GM12878 (cell line): ENCODE measurements around the gene CFAP47. TPM values are rescaled to one million over a fixed set of nuclear protein-coding genes. Genes with fewer than 3 reads are reported as not detected.

Experiments
- ATAC-seq: fragments of 200-7000 bp; cut with Tn5 transposase; 3 replicates; pipeline ENCODE4 v1.9.1; 2020; ENCODE audit warnings: mild to moderate bottlenecking, moderate library complexity
- BruUV-seq: library from RNA; stranded (reverse); fragments of 400-500 nt; replicated peaks from 2 replicates; lab custom pipeline; 2021; lab: Mats Ljungman, UMichigan
- CTCF ChIA-PET: fragments of 300-600 bp; sonication (Branson Sonifier 250); formaldehyde crosslinking; extraction: SDS; loops from one replicate; lab custom pipeline; 2021; ENCODE audit warnings: inconsistent platforms; lab: Yijun Ruan, JAX
- POLR2A ChIA-PET: fragments of 350-600 bp; formaldehyde crosslinking; extraction: SDS; loops from one replicate; lab custom pipeline; 2021; ENCODE audit warnings: inconsistent platforms; lab: Charles Lee
- RAD21 ChIA-PET: fragments of 300-600 bp; sonication (Branson Sonifier 250); formaldehyde crosslinking; loops from one replicate; lab custom pipeline; 2023; ENCODE audit warnings: antibody characterized with exemption; ENCODE audit not compliant: unreplicated experiment; lab: Charles Lee
- SMC1A ChIA-PET: fragments of 300-600 bp; sonication (Branson Sonifier 250); formaldehyde crosslinking; loops from one replicate; lab custom pipeline; 2023; ENCODE audit not compliant: unreplicated experiment, uncharacterized antibody; lab: Charles Lee
- DNase-seq: peaks from one replicate; pipeline ENCODE4 v3.0.0-alpha.2; 2011; ENCODE audit warnings: low read depth, low spot score
- FAIRE-seq: peaks from 3 replicates; lab custom pipeline; 2011; peaks lifted over from hg19 to GRCh38; lab: Jason Lieb, UNC
- H2AFZ ChIP-seq: 2 replicates; pipeline ENCODE4 v1.6.0; 2011; ENCODE audit warnings: low read depth, low read length, control low read depth; ENCODE audit not compliant: control insufficient read depth
- H3K27ac ChIP-seq: 2 replicates; pipeline ENCODE4 v1.5.1; 2011; ENCODE audit warnings: control low read depth; ENCODE audit not compliant: control insufficient read depth, insufficient read depth
- H3K27me3 ChIP-seq, 2 experiments: replicated peaks in 1 of 2; 2 replicates each; pipeline versions ENCODE4 v1.6.0 to v1.6.1; 2011; ENCODE audit warnings: low read length in 1 of 2; ENCODE audit not compliant: control insufficient read depth in 2 of 2, insufficient read depth in 2 of 2
- H3K36me3 ChIP-seq, 2 experiments: 2 replicates each; pipeline ENCODE4 v1.5.1; 2011; ENCODE audit warnings: low read length in 1 of 2; ENCODE audit not compliant: control insufficient read depth in 2 of 2, insufficient read depth in 2 of 2
- H3K4me1 ChIP-seq: 2 replicates; pipeline ENCODE4 v1.6.1; 2011; ENCODE audit warnings: mild to moderate bottlenecking, low read length, moderate library complexity, mixed read lengths; ENCODE audit not compliant: control insufficient read depth, insufficient read depth
- H3K4me2 ChIP-seq: 2 replicates; pipeline ENCODE4 v1.6.0; 2011; ENCODE audit warnings: control low read depth; ENCODE audit not compliant: control insufficient read depth, insufficient read depth
- H3K4me3 ChIP-seq: fragments of 200-600 bp; sonication (generic); 2 replicates; pipeline ENCODE4 v1.5.1; 2016
- H3K79me2 ChIP-seq: 2 replicates; pipeline ENCODE4 v1.6.0; 2011; ENCODE audit warnings: low read length; ENCODE audit not compliant: control insufficient read depth, insufficient read depth
- H3K9ac ChIP-seq: 2 replicates; pipeline ENCODE4 v1.8.0; 2011; ENCODE audit warnings: low read length, control low read depth, mixed read lengths; ENCODE audit not compliant: control insufficient read depth, insufficient read depth
- H3K9me3 ChIP-seq: replicated peaks from 3 replicates; pipeline ENCODE4 v1.5.1; 2011; ENCODE audit warnings: mild to moderate bottlenecking, low read length; ENCODE audit not compliant: control insufficient read depth, insufficient read depth
- H4K20me1 ChIP-seq: 2 replicates; pipeline ENCODE4 v1.6.0; 2011; ENCODE audit not compliant: control insufficient read depth, insufficient read depth
- ATF7 ChIP-seq: fragments of 450-650 bp; IDR thresholded peaks from 2 replicates; pipeline ENCODE4 v1.6.1; 2016; ENCODE audit warnings: low read depth, mild to moderate bottlenecking
- BCL3 ChIP-seq: IDR thresholded peaks from 2 replicates; pipeline ENCODE4 v1.6.1; 2011; ENCODE audit warnings: borderline replicate concordance, low read depth, mild to moderate bottlenecking, moderate library complexity, low read length; ENCODE audit not compliant: insufficient read depth, poor library complexity, severe bottlenecking
- CUX1 ChIP-seq: IDR thresholded peaks from 2 replicates; pipeline ENCODE4 v1.6.1; 2012; ENCODE audit warnings: improper control_type of control experiment, low read depth, low read length; ENCODE audit not compliant: insufficient replicate concordance
- MYB ChIP-seq: fragments of 150-350 bp; IDR thresholded peaks from 2 replicates; pipeline ENCODE4 v1.6.1; 2014; ENCODE audit warnings: mild to moderate bottlenecking, low read depth, low read length, borderline replicate concordance
- NBN ChIP-seq: fragments of 450-650 bp; IDR thresholded peaks from 2 replicates; pipeline ENCODE4 v1.6.1; 2016
- NFIC ChIP-seq: IDR thresholded peaks from 2 replicates; pipeline ENCODE4 v1.6.1; 2012; ENCODE audit warnings: low read depth, mild to moderate bottlenecking, inconsistent platforms, low read length, moderate library complexity
- NFXL1 ChIP-seq: fragments of 450-650 bp; IDR thresholded peaks from 2 replicates; pipeline ENCODE4 v1.6.1; 2017; ENCODE audit warnings: antibody characterized with exemption, mild to moderate bottlenecking, borderline replicate concordance
- NR2C1 ChIP-seq: fragments of 450-650 bp; IDR thresholded peaks from 2 replicates; pipeline ENCODE4 v1.6.1; 2017; ENCODE audit warnings: antibody characterized with exemption, mild to moderate bottlenecking, moderate library complexity
- PML ChIP-seq: IDR thresholded peaks from 2 replicates; pipeline ENCODE4 v1.6.1; 2012; ENCODE audit warnings: low read length, inconsistent platforms
- RCOR1 ChIP-seq: conservative IDR thresholded peaks from 2 replicates; pipeline ENCODE4 v1.6.1; 2012; ENCODE audit warnings: low read depth, low read length, improper control_type of control experiment
- RUNX3 ChIP-seq: IDR thresholded peaks from 2 replicates; pipeline ENCODE4 v1.6.1; 2012; ENCODE audit warnings: low read length, inconsistent platforms
- SP1 ChIP-seq: IDR thresholded peaks from one replicate; pipeline ENCODE4 v1.6.1; 2011; ENCODE audit warnings: low read depth, low read length
- WGBS: methylation state at CpG from one replicate; pipeline ENCODE4 v1.1.6; 2016; ENCODE audit warnings: low lambda C conversion rate; ENCODE audit not compliant: insufficient replicate concordance, insufficient coverage; ENCODE audit errors: missing lambda C conversion rate; 5-methylcytosine and 5-hydroxymethylcytosine counted together
- in situ Hi-C: fragments of 300-500 bp; cut with MboI; formaldehyde crosslinking; loops from 9 replicates; pipeline ENCODE4 v1.14.3; 2018; ENCODE audit warnings: mixed read lengths
- intact Hi-C: fragments of 100-400 bp; cut with micrococcal nuclease; formaldehyde crosslinking; loops from one replicate; pipeline ENCODE4 v1.14.2; 2022; ENCODE audit not compliant: unreplicated experiment
- polyA plus RNA-seq, 11 experiments: library from polyadenylated mRNA; depleted of rRNA in 4 of 11; unstranded in 6 of 11; stranded (reverse) in 5 of 11; fragments of >200 nt; fragmentation: Nextera tagmentation in 4 of 11; fragmentation: Illumina TruSeq in 1 of 11; extraction: Ambion mirVana in 4 of 11; extraction: Trizol in 1 of 11; gene quantifications; 1 replicate in 1 of 11; 2 replicates in 10 of 11; pipeline versions ENCODE4 v1.2.1 to v1.2.3, GENCODE V29; 2011 to 2016; ENCODE audit warnings: inconsistent platforms in 2 of 11, missing spikeins in 2 of 11, low read depth in 1 of 11
- total RNA-seq, 4 experiments: library from RNA; depleted of rRNA in 3 of 4; stranded (reverse); fragments of >200 nt in 3 of 4; fragmentation: Illumina TruSeq in 1 of 4; extraction: Trizol in 1 of 4; gene quantifications; 2 replicates each; pipeline versions ENCODE4 v1.2.1 to v1.2.3, GENCODE V29; 2013 to 2021
- TF ChIP-seq, protein P1 (sequence below): fragments of 450-650 bp; IDR thresholded peaks from 2 replicates; pipeline ENCODE4 v1.6.1; 2016; ENCODE audit warnings: mild to moderate bottlenecking
- TF ChIP-seq, protein P2 (sequence below): fragments of 450-650 bp; IDR thresholded peaks from 2 replicates; pipeline ENCODE4 v1.6.1; 2017; ENCODE audit warnings: mild to moderate bottlenecking, moderate library complexity

Gene CFAP47
- total and polyA plus RNA-seq, 10 of the 15 experiments (the other 5 are each of a cell fraction or from before 2014, with no cell fraction given), result 0.02 to 0.88 (median 0.06) TPM; not detected in 3

DNA sequence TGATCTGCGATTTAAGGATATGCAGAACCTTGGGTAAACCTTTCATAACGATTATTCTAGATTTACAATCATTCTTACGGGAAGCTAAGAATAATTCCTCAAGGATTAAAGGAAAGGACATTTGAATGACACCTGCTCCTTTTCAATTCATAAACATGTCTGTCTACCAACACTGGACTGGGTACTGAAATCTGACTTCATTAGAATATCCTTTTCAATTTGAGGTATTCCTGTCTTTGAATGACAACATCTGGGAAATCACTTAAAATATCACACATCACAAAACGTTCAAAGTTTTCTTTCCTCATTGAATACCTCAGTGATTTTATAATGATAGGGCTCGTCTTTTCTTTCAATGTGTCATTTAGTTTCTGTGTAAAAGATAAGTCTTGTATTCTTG lies 87.7 kb downstream of the CFAP47 start:
- intact Hi-C loops, result no loop called here
- H3K79me2 ChIP-seq, result no peaks in the 10 kb centered on the region
- CTCF ChIA-PET, result no interaction called here
- no TSS peak for BruUV-seq
- FAIRE-seq (no peak), ATAC-seq (no peak), DNase-seq (no peak)
- H3K36me3 ChIP-seq, result no peaks in the 10 kb centered on the region
- no peak overlapping the region for H3K4me2 ChIP-seq
- RAD21 ChIA-PET, result no interaction called here
- POLR2A ChIA-PET, result no interaction called here
- H3K27me3 ChIP-seq, result no peaks in the 10 kb centered on the region
- SMC1A ChIA-PET, result no interaction called here
- in situ Hi-C loops, result no loop called here
- no peak overlapping the region for H3K27ac ChIP-seq
- no peaks in the 10 kb centered on the region for H3K4me1 ChIP-seq
- no peaks in the 10 kb centered on the region for H3K9me3 ChIP-seq
- H3K9ac ChIP-seq, result no peak overlapping the region
- H4K20me1 ChIP-seq, result no peaks in the 10 kb centered on the region
- 6% methylated on average over 5 of the region's 5 CpGs for WGBS
- H3K4me3 ChIP-seq, result no peak overlapping the region
- no peak overlapping the region for H2AFZ ChIP-seq
- TF ChIP-seq, protein P1, sequence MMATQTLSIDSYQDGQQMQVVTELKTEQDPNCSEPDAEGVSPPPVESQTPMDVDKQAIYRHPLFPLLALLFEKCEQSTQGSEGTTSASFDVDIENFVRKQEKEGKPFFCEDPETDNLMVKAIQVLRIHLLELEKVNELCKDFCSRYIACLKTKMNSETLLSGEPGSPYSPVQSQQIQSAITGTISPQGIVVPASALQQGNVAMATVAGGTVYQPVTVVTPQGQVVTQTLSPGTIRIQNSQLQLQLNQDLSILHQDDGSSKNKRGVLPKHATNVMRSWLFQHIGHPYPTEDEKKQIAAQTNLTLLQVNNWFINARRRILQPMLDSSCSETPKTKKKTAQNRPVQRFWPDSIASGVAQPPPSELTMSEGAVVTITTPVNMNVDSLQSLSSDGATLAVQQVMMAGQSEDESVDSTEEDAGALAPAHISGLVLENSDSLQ, result no peak
- TF ChIP-seq NBN (no peak), NFIC (no peak), NFXL1 (no peak), MYB (no peak), SP1 (no peak), RUNX3 (no peak), BCL3 (no peak), RCOR1 (no peak), ATF7 (no peak), PML (no peak), NR2C1 (no peak), CUX1 (no peak)
- TF ChIP-seq, protein P2, sequence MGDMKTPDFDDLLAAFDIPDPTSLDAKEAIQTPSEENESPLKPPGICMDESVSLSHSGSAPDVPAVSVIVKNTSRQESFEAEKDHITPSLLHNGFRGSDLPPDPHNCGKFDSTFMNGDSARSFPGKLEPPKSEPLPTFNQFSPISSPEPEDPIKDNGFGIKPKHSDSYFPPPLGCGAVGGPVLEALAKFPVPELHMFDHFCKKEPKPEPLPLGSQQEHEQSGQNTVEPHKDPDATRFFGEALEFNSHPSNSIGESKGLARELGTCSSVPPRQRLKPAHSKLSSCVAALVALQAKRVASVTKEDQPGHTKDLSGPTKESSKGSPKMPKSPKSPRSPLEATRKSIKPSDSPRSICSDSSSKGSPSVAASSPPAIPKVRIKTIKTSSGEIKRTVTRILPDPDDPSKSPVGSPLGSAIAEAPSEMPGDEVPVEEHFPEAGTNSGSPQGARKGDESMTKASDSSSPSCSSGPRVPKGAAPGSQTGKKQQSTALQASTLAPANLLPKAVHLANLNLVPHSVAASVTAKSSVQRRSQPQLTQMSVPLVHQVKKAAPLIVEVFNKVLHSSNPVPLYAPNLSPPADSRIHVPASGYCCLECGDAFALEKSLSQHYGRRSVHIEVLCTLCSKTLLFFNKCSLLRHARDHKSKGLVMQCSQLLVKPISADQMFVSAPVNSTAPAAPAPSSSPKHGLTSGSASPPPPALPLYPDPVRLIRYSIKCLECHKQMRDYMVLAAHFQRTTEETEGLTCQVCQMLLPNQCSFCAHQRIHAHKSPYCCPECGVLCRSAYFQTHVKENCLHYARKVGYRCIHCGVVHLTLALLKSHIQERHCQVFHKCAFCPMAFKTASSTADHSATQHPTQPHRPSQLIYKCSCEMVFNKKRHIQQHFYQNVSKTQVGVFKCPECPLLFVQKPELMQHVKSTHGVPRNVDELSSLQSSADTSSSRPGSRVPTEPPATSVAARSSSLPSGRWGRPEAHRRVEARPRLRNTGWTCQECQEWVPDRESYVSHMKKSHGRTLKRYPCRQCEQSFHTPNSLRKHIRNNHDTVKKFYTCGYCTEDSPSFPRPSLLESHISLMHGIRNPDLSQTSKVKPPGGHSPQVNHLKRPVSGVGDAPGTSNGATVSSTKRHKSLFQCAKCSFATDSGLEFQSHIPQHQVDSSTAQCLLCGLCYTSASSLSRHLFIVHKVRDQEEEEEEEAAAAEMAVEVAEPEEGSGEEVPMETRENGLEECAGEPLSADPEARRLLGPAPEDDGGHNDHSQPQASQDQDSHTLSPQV, result no peak
